GM21529 (cell line): ENCODE results near the gene COQ3.

ENCODE experiments used
- ATAC-seq: cut with Tn5 transposase; IDR thresholded peaks from one replicate; pipeline ENCODE4 v1.9.1; 2021; ENCODE audit not compliant: unreplicated experiment

Gene COQ3

GRCh38 chr6:99393698-99394531, at the start of gene COQ3:
Gene COQ3 (minus strand): TSS chr6:99394195. CDS start chr6:99394179, 16 bp downstream.
- peak; percentile 76 for ATAC-seq

GRCh38 chr6:99434702-99435530, 40.9 kb upstream of the COQ3 start:
- peak; percentile 86 for ATAC-seq

GRCh38 chr6:99432877-99433276, 38.9 kb upstream of the COQ3 start:
- ATAC-seq, result no peak

- no peak for ATAC-seq
Measured at GRCh38 chr6:99431901-99432300, 37.9 kb upstream of the COQ3 start.

- ATAC-seq, result no peak
Measured at GRCh38 chr6:99427988-99428387, 34.0 kb upstream of the COQ3 start.

GRCh38 chr6:99426451-99426757, 32.4 kb upstream of the COQ3 start:
- no peak for ATAC-seq

- peak; percentile 47 for ATAC-seq
Measured at GRCh38 chr6:99425647-99426450, 31.9 kb upstream of the COQ3 start.

- ATAC-seq, result peak; percentile 86
Measured at GRCh38 chr6:99424761-99425646, 31.0 kb upstream of the COQ3 start, which contains the start of gene PNISR. Gene PNISR (minus strand): TSS chr6:99425308. CDS start chr6:99414659, 10,649 bp downstream.

- ATAC-seq, result no peak
Measured at GRCh38 chr6:99424022-99424421, 30.0 kb upstream of the COQ3 start.

- ATAC-seq, result no peak
Measured at GRCh38 chr6:99422912-99423311, 28.9 kb upstream of the COQ3 start.

GRCh38 chr6:99416892-99417767, 23.1 kb upstream of the COQ3 start:
- peak; percentile 84 for ATAC-seq

- ATAC-seq, result no peak
Measured at GRCh38 chr6:99416226-99416625, 22.2 kb upstream of the COQ3 start.

GRCh38 chr6:99415446-99415845, 21.5 kb upstream of the COQ3 start:
- no peak for ATAC-seq

- ATAC-seq, result no peak
Measured at GRCh38 chr6:99412065-99412464, 18.1 kb upstream of the COQ3 start.

GRCh38 chr6:99409672-99410071, 15.7 kb upstream of the COQ3 start:
- no peak for ATAC-seq

- no peak for ATAC-seq
Measured at GRCh38 chr6:99407076-99407475, 13.1 kb upstream of the COQ3 start.

- no peak for ATAC-seq
Measured at GRCh38 chr6:99402448-99402847, 8.5 kb upstream of the COQ3 start.

- no peak for ATAC-seq
Measured at GRCh38 chr6:99397287-99397686, 3.3 kb upstream of the COQ3 start.

GRCh38 chr6:99393366-99393697, 663 bp downstream of the COQ3 start:
- peak; percentile 32 for ATAC-seq
